HG03196 (cell line): ENCODE measurements around the gene CDH4.

Source experiments
- ATAC-seq: cut with Tn5 transposase; IDR thresholded peaks from one replicate; pipeline ENCODE4 v1.9.1; 2021; ENCODE audit not compliant: unreplicated experiment

The CDH4 gene

DNA sequence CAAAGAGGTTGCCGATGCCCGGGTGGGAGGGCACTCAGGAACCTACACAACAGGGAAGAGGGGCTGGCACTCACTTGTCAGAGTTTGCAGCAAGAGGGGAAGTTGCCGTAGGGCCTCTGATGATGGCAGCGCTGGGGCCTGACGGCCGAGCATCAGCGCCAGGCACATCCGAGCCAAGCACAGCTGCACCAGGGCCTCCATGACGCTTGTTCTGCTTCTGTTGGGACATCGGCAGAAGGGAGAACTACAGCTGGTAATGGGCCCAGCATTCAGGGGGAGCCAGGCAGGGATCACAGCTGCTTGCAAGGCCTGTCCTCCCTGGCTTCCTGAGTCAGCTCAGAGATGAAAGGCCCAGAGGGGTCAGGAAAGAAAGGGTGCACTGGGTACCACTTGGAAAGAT lies 367.7 kb downstream of the CDH4 start:
- no peak for ATAC-seq

DNA sequence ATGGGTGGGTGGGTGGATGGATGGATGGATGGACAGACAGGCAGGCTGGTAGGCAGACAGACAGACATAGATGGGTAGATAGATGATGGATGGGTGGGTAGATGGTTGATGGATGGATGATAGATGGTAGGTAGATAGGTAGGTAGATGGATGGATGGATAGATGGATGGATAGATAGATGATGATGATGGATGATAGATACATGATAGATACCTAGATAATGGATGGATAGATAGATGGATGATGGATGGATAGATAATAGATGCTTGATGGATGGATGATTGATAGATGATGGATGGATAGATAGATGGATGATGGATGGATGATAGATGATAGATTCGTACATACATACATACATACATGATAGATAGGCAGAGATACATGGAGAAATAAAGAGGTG lies 368.1 kb downstream of the CDH4 start:
- no peak for ATAC-seq

DNA sequence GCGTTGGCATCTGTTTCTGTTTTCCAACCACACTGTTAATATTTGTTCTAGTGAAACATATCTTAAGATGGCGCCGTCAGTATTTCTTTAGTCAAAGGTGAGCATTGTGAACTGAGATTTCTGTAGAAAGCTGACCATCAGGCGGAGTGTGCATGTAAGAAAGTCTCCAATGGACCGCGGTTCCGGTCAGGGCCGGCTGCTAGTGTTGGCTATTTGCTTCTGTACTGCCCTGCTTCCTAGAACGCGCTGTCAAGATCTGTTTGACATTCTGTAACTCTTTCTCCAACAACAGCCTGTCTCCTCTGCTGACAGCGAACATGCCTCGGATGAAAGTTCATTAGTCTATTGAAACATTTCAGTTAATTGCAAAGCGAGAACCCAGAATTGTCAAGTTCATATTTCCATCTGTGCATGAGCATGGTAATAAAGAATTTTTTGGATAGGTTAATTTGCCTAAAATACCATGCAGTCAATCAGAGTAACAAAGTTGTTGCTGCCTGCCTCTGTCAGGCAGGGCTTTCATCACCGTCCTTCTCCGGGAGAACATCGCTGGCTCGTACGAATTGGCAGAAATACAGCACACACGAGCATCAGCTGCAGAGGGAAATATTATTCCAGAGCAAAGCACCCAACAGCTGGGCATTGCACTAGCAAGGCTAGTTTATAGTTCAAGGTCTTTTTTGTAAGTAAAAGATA lies 369.1 kb downstream of the CDH4 start:
- no peak for ATAC-seq

DNA sequence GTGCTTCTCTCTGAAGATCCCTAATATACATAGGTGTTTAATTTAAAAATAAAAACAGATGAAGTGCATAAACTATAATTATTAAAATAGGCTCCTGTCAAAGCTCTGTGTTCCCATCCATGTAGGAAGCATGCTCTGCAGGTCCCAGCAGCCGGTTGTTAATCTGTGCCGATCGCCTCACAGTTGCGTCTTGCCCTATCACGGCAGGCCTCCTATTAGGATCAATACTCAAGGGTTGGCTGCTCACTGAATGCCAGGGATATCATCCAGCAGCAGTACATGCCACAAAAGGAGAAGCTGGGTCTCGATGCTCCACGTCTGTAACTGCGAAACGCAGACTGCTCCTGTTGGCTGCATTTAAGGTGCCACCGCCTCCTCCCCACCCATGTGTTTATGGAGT lies 369.8 kb downstream of the CDH4 start:
- ATAC-seq: no peak

DNA sequence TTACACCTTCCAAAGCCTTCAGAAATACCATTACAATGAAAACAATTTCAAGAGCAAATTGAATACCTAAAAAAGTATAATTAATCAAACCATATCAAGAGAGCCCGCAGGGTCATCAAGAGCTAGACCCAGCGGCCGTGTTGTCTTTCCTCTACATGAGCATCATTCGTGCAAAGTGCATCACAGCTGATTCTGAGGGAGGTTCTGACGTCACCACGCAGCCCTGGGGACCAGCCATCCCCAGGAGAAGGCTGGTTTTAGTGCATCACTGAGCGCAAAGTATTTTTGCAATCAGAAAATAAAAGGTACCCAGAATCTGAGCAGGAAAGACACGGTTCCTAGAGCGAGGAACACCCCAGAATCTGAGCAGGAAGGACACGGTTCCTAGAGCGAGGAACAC lies 371.4 kb downstream of the CDH4 start:
- ATAC-seq: no peak

DNA sequence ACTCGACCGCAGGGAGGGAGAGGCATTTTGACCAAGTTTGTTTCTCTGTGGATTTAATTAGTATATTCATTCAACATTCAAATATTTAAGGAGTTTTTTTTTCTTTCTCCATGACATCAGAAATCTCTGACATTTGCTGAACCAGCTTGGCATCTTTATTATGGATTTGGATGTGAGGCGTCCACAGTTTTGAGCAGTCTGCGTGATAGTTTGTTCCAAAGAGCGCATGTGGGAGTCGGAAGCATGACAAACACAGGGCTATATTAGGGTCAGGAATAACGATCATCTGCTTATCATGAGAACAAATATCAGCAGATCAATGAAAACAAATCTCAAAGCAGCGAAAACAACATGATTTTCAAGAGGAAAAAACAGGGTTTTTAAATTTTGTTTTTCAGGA lies 373.2 kb downstream of the CDH4 start:
- no peak for ATAC-seq

DNA sequence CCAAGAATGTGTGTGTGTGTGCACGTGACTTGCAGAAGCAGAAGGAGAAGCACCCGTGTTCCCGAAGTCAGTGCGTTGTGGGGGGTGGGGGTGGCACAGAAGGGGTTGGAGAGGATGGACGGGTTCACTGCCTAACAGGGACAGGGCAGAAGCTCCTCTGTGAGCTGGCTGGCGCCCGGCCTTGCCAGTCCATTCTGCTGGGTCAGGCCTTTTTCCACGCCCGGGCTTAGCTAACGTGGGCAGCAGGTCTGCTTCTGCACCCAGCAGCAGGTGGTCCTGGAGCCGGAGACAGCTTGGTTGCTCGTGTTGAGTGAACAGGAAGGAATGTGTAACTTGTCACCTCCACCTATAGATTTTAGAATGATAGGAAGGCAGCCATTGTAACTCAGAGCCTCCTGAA lies 374.4 kb downstream of the CDH4 start:
- no peak for ATAC-seq

DNA sequence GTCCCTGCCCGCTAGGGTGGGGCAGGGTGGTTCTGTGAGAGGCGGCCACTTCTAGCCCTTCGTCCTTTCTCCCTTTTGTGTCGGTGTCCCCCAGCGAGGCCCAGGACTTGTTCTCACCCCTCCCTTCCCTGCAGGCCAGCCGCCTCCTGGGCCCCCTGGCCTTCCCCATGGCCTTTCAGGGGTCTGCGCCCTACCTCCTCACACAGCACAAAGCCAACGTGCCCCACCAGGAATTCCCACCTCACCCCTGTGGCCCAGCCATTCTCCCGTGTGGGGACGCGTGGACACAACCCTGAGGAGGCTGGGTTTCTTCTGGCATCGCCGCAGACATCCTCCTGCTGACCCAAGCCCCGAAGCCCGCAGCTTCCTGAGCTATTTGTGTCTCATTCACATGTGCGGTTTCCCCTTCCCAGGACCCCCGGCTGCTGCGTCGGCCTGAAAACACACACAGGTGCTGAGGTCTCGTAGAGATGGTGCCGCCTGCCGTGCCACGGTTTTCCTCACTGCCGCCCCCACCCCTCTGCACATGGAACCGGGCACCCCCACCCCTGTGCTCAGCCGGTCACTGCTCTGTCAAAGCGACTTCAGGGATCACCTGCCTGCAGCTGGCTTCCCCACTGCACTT lies 375.8 kb downstream of the CDH4 start:
- ATAC-seq: no peak

DNA sequence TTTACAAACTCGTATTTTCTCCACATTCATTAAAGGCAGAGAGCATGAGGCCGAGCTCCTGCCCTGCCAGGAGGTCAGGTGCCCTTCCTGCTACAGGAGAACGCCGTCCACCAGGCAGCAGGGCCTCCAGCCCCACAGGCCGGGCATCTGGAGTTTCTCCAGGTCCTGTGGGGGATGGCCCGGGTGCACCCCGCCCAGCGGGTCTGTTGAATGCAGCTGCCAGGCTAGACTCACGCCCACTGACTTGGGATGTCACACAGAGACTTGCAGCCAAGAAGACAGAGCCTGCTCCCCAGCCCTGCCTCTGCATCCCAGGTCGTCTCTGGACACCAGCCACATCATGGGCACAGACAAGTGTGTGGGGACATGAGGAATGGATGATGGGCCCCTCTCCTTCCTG lies 376.4 kb downstream of the CDH4 start:
- ATAC-seq: no peak

DNA sequence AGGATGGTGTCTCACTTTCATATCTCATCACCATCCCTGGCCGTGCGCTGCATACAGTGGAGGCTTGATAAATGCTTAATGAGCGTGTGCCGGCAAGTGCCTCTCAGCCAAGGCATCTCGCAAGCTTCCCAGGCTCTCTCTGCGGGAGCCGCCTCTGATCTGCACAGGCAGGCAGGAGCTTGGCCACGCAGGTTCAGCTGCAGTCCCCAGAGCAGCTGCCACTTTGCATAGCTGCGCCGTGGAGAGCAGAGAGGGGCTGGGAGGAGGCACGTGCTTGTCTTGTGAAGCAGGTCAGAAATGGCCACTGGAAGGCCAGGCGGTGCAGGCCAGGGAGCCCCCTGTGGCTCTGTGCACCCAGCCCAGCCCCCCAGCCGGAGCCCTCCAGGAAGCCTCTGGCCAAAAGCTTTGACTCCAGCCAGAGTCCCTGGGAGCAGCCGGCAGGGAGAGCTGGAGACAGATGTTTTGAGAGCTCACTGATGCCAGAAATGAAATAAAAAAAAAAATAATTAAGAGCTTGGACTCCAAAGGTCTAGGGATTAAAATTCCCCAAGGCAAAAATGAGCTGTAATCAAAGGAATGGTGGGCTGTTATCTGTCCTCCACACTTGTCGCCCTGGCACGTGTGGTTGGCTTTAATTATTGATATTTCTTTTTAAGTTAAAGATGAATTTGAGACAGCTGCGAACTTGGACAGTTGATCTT lies 377.0 kb downstream of the CDH4 start:
- no peak for ATAC-seq

DNA sequence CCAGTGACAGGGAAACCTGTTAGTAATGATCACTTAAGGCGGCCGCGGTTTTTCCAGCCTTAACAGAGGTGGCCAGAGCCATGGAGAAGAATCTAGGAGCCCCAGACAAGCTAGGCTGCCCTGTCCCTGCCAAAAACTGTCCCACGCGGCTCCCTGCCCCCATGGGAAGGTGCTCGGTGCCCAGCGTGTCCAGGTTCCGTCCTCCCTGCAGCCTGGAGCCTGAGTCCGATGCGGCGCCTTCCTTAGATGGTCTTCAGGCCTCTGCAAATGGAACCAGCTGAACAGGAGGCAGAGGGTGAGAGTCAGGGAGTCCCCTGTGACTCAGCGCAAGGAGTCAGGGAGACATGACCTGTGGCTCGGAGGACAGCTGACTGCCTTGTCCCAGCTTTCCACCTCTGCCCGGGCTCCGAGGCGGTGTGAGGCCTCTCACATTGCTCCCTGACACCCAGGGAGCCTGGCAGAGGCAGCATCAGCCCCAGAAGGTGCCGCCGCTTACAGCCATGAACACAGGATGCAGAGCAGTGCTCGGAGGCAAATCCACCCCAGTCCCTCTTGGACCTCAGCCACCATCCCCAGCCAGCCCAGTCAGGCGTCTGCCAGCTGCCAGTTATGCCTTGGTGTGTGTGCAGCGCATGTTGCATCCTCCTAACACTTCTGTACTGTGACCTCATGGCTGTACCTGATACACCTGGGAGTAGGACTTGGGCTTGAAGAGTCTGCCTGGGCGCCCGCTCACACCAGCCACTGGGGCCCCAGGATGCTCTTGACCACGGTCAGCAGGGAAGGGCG lies 377.7 kb downstream of the CDH4 start:
- ATAC-seq: no peak

DNA sequence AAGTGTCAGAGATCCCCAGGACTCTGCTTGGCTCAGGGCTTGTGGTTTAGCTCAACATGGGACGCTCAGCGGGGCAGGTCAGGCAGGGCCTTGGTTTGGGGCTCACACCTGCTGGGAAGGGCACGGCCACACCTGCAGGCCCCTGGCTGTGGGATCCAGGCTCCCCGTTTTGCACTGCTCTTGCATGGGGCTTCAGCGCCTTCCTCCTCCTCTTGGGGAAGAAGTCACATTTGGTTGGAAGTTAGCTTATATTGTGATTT lies 378.3 kb downstream of the CDH4 start:
- ATAC-seq: no peak

DNA sequence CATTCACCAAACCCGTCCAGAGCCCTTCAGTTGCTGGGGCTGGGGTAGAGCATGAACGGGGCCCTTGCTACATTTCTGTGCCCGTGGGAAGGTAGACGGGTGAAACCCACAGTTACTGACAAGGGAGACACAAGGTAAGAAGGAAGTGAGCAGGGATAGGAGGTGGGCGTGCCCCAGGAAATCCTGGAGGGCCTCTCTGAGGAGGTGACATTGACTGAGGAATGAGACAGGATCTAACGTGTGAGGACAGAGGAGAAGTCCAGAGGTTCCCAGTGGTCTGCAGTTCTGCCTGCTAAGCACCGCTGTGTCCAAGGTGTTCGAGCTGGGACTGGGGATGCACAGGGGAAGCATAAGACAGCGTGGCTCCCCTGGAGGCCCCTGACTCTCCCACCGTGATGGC lies 378.8 kb downstream of the CDH4 start:
- ATAC-seq: no peak

DNA sequence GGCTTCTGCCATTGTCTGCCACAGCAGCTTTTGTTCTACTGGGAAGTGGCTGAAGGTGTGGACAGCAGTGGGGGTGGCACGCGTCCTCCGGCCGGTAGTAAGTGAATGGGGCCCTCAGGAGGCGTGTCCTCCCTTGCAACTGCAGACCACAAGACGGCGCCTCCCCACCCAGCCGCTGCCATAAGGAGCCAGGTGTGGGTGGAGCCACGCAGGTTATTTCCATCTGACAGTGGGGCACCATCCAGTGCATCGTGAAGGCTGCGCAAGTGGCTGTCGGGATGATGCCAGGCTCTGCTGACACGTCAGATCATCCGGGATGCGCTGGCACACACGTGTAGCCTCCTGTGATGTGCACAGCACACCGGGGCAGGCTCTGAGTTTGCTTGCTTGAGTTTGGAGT lies 379.7 kb downstream of the CDH4 start:
- ATAC-seq: no peak

DNA sequence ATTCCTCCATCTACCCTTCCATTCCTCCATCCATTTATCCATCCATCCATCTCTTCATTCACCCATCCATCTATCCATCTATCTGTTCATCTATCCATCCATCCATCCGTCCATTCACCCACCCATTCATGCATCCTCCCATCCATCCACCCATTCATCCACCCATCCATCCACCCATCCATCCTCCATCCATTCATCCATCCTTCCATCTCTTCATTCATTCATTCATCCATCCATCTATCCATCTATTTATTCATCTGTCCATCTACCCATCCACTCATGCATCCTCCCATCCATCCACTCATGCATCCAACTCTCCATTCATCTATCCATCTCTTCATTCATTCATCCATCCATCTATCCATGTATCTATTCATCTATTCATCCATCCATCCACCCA lies 380.9 kb downstream of the CDH4 start:
- ATAC-seq: no peak

DNA sequence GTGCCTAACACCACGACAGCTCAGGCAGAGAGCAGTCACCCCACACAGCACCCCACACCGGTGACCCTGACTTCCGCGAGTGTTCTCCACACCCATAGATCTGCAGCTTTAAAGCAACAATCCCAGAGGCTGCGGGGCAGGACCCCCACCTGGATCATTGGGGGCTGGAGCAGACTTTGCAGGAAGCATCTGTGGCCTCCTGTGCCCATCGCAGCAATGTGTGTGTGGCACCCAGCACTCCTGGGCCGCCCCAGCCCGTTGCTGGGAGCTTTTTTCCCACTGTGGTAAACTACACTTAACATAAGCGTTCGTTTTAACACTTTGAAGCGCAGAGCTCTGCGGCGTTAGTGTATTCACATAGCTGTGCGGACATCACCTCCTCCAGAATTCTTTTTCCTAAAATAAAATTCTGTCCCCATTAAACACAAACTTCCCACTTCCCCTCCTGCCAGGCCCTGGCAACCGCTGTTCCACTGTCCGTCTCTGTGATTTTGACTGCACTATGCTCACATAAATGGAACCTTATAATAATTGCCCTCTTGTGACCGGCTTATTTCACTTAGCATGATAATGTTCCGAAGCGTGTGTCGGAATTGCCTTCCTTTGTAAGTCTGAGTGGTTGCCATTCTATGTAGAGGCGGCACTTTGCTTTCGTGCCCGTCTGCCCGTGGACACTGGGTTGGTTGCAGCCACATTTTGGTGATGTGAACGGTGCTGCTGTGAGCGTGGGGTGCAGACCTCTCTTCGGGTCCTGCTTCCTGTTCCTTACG lies 382.5 kb downstream of the CDH4 start:
- ATAC-seq: no peak

DNA sequence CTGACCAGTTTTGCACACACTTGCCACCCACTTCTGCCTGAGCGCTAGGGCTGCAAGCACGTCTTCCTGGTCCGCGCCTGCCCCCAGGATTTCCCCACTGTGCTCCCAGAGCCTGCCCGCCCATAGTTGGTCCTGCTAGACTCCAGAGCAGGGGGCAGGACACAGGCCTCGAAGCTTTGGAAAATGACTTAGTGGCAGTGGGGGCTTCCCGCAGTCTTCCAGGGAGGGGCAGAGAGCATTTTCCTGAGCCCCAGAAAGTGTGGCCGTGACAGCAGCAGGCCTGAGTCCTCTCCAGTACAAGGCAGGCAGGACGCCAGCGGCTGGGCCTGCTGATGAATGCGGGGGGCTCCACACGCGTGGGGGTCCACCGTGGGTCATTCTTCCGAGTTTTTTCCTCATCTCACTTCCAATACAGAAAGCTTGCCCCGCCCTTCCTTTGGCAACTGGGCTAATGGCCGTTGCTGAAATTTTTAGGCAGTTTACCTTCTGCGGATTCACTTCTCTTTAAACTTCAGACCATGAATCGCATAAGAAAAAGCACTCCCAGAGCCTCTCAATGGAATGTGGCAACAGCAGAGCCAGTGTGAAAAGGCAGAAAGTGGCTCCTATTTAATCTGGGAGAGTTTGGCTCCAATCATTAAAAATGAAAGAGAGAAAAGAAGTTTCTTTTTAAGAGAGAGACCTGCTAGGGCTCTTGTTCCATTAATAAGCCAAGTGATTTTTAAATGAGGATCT lies 383.8 kb downstream of the CDH4 start:
- ATAC-seq: no peak

DNA sequence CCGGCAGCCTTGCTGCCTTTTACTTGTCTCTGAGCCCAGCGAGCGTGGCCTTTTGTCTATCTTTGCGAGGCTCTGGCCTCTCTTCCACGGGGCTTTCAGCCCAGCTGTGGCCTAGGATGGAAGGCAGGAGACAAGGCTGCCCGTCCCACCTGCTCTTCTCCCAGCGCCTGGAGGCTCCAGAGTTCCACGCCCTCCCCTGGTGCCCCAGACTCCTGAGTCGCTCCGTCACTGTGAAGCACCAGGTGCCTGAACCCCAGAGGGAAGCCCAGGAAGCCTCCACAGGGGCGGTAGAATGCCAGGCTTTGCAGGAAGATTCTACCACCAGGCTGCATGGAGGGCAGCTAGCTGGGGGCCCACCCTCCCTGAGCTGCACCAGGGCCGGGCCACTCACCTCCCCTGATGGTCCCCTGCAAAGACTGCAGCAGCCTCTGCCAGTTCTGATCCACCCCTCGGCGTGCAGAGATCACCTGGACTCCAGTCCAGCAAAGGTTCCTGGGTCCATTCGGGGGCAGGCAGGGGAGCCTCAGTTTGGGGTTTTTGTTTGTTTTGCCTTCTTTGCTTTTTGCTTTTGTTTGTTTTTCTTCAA lies 384.6 kb downstream of the CDH4 start:
- no peak for ATAC-seq

DNA sequence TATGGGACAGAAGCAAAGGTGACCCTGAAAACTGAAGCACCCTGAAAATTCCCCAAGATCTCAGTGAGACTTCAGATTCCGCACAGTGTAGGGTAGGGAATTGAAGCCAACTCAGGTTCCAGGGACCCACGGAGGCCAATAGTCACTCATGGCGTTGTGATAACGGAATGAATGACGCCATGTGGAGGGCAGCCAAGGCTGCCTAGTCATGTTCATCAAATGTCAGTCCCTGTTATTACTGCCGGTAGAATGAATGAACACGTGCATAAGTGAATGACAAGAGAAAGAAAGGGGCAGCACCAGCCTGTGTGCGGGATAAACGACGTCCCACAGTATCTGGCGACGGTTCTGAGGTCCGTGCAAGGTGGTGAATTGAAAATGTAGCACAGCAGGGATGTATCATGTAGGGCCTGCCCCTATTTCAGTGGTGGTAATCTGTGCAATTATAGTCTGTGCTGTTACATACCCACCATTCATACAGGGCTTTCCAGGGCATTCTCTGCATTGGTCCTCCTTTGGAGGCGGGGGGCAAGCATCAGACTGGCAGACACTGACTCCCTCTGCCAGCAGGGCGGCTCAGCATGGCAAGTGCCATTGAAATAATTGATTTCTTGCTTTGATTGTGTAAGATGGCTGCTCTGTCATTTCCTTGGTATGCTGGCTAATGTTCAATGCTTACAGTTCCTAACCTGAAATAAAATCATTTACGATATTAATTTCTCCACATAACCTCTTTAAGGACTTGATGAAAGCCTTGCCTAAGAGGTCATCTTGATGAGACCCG lies 386.9 kb downstream of the CDH4 start:
- no peak for ATAC-seq
